ENCODE measurements around the gene CTNNA1.

The CTNNA1 gene

DNA sequence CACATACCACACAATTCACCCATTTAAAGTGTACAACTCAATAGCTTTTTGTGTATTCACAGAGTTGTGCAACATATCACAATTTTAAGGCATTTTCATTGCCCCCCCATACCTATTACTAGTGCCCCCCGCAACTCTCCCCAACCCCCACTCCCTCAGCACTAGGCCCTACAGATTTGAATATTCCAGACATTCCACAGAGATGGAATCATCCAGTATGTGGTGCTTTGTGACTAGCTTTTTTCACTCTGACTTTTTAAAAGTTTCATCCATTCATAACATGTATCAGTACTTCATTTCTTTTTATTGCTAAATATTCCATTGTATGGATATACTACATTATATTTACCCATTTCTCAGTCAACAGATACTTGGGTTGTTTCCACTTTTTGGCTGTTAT is 224.9 kb downstream of the CTNNA1 start:
- Histone ChIP-seq H3K4me2 (ENCODE audit: low read length) (no peak overlapping the region), H3K36me3 (ENCODE audit: control insufficient read depth, low read length) (no peaks in the 10 kb centered on the region), H3K9me3 (ENCODE audit: control insufficient read depth, insufficient read depth, low read length) (no peaks in the 10 kb centered on the region), H3K27me3 (ENCODE audit: control insufficient read depth, low read length) (no peaks in the 10 kb centered on the region), H3K27ac (ENCODE audit: low read depth, low read length) (no peak overlapping the region), H3K79me2 (ENCODE audit: control insufficient read depth, low read length) (no peaks in the 10 kb centered on the region), H3K4me3 (ENCODE audit: low read length) (no peak overlapping the region), H3K9me2 (replicated peaks; ENCODE audit: control insufficient read depth, low read length) (no peaks in the 10 kb centered on the region), H4K20me1 (ENCODE audit: control insufficient read depth, insufficient read depth, low read depth, low read length) (no peaks in the 10 kb centered on the region), H3F3A (ENCODE audit: control insufficient read depth, insufficient read depth) (no peaks in the 10 kb centered on the region), H3K4me1 (ENCODE audit: control insufficient read depth, low read length) (no peaks in the 10 kb centered on the region)
- no peak for TF ChIP-seq EZH2phosphoT487 (IDR thresholded peaks at IDR 0.05; ENCODE audit: borderline replicate concordance, low read length)

DNA sequence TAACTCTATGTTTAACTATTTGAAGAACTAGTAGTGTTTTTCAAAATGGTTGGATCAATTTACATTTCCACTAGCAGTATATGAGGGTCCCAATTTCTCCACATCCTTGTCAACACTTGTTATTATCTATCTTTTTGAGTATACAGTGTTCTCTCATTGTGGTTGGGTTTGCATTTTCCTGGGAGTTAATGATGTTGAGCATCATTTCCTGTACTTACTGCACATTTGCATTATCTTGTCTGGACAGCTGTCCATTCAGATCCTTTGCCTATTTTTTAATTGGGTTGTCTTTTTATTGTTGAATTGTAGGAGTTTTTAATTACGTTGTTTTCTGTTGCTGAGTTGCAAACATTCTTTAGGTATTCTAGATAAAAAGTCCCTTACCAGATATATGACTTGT is 225.4 kb downstream of the CTNNA1 start:
- H3K4me1 ChIP-seq (ENCODE audit: control insufficient read depth, low read length) = no peaks in the 10 kb centered on the region
- H3K9me2 ChIP-seq (replicated peaks; ENCODE audit: control insufficient read depth, low read length) = no peaks in the 10 kb centered on the region
- H3K9me3 ChIP-seq (ENCODE audit: control insufficient read depth, insufficient read depth, low read length) = no peaks in the 10 kb centered on the region
- no peaks in the 10 kb centered on the region for H3K79me2 ChIP-seq (ENCODE audit: control insufficient read depth, low read length)
- H4K20me1 ChIP-seq (ENCODE audit: control insufficient read depth, insufficient read depth, low read depth, low read length) = no peaks in the 10 kb centered on the region
- H3K27ac ChIP-seq (ENCODE audit: low read depth, low read length) = no peak overlapping the region
- H3K36me3 ChIP-seq (ENCODE audit: control insufficient read depth, low read length) = no peaks in the 10 kb centered on the region
- H3K4me2 ChIP-seq (ENCODE audit: low read length) = no peak overlapping the region
- H3K27me3 ChIP-seq (ENCODE audit: control insufficient read depth, low read length) = no peaks in the 10 kb centered on the region
- no peak for TF ChIP-seq EZH2phosphoT487 (IDR thresholded peaks at IDR 0.05; ENCODE audit: borderline replicate concordance, low read length)
- H3K4me3 ChIP-seq (ENCODE audit: low read length) = no peak overlapping the region
- no peaks in the 10 kb centered on the region for H3F3A ChIP-seq (ENCODE audit: control insufficient read depth, insufficient read depth)

DNA sequence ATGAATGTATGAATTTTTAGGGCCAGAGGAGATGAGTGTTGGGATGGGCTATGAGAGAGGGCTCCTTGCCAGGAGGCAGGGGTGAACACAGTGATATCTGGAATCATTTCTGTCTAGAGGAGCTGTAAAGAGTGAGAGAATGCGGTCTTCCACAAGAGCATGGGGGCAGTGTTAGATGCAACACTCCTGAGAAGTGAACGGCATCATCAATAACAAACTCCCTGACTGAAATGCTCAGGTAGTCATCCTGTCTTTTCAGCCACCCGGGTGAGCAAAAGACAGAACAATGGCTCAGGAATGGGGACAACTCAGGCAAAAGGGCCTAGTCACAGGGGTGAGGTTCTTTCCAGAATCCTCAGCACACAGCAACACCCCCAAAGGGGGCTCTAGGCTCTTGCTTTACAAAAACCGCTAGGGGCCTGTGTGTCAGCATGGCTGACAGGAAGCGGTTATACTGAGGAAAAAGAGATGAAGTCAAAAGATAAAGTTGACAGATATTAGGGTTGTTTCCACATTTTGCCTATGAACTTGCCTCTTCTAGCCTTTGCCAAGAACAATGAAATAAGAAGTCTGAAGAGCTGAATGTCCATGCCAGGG is 226.6 kb downstream of the CTNNA1 start:
- H3K9me3 ChIP-seq (ENCODE audit: control insufficient read depth, insufficient read depth, low read length) = no peaks in the 10 kb centered on the region
- H3K36me3 ChIP-seq (ENCODE audit: control insufficient read depth, low read length) = no peaks in the 10 kb centered on the region
- H3K9me2 ChIP-seq (replicated peaks; ENCODE audit: control insufficient read depth, low read length) = no peaks in the 10 kb centered on the region
- H3K27me3 ChIP-seq (ENCODE audit: control insufficient read depth, low read length) = no peaks in the 10 kb centered on the region
- H3K27ac ChIP-seq (ENCODE audit: low read depth, low read length) = no peak overlapping the region
- no peaks in the 10 kb centered on the region for H3K4me1 ChIP-seq (ENCODE audit: control insufficient read depth, low read length)
- no peaks in the 10 kb centered on the region for H3K79me2 ChIP-seq (ENCODE audit: control insufficient read depth, low read length)
- H4K20me1 ChIP-seq (ENCODE audit: control insufficient read depth, insufficient read depth, low read depth, low read length) = no peaks in the 10 kb centered on the region
- no peaks in the 10 kb centered on the region for H3F3A ChIP-seq (ENCODE audit: control insufficient read depth, insufficient read depth)
- no peak overlapping the region for H3K4me2 ChIP-seq (ENCODE audit: low read length)
- no peak overlapping the region for H3K4me3 ChIP-seq (ENCODE audit: low read length)
- TF ChIP-seq EZH2phosphoT487 (IDR thresholded peaks at IDR 0.05; ENCODE audit: borderline replicate concordance, low read length) = no peak
- TF ChIP-seq, protein P1, sequence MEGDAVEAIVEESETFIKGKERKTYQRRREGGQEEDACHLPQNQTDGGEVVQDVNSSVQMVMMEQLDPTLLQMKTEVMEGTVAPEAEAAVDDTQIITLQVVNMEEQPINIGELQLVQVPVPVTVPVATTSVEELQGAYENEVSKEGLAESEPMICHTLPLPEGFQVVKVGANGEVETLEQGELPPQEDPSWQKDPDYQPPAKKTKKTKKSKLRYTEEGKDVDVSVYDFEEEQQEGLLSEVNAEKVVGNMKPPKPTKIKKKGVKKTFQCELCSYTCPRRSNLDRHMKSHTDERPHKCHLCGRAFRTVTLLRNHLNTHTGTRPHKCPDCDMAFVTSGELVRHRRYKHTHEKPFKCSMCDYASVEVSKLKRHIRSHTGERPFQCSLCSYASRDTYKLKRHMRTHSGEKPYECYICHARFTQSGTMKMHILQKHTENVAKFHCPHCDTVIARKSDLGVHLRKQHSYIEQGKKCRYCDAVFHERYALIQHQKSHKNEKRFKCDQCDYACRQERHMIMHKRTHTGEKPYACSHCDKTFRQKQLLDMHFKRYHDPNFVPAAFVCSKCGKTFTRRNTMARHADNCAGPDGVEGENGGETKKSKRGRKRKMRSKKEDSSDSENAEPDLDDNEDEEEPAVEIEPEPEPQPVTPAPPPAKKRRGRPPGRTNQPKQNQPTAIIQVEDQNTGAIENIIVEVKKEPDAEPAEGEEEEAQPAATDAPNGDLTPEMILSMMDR (IDR thresholded peaks at IDR 0.05; ENCODE audit: low read depth, low read length, poor library complexity, severe bottlenecking) = no peak

DNA sequence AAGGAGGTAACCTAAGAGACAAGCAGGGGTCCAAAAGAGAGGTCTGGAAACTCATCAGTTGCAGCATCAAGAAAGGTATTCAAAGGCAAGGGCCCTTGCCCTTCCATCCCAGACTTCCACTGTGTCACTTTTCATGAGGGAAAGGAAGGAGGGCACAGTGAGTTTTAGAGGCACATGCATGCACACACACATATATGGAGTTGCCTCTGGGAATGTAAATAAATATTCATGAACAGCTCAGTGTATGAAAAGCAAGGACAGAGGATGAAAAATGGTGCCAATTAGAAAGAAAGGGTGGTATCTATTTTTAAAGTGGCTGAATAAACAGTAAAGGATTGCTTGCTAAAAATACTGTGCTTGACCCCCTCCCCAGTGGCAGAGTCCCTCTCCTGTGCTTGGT is 227.2 kb downstream of the CTNNA1 start:
- Histone ChIP-seq H3K27me3 (ENCODE audit: control insufficient read depth, low read length) (no peaks in the 10 kb centered on the region), H4K20me1 (ENCODE audit: control insufficient read depth, insufficient read depth, low read depth, low read length) (no peaks in the 10 kb centered on the region), H3F3A (ENCODE audit: control insufficient read depth, insufficient read depth) (no peaks in the 10 kb centered on the region), H3K4me2 (ENCODE audit: low read length) (no peak overlapping the region), H3K4me1 (ENCODE audit: control insufficient read depth, low read length) (no peaks in the 10 kb centered on the region), H3K79me2 (ENCODE audit: control insufficient read depth, low read length) (no peaks in the 10 kb centered on the region), H3K9me2 (replicated peaks; ENCODE audit: control insufficient read depth, low read length) (no peaks in the 10 kb centered on the region), H3K4me3 (ENCODE audit: low read length) (no peak overlapping the region), H3K36me3 (ENCODE audit: control insufficient read depth, low read length) (no peaks in the 10 kb centered on the region), H3K9me3 (ENCODE audit: control insufficient read depth, insufficient read depth, low read length) (no peaks in the 10 kb centered on the region), H3K27ac (ENCODE audit: low read depth, low read length) (no peak overlapping the region)
- no peak for TF ChIP-seq EZH2phosphoT487 (IDR thresholded peaks at IDR 0.05; ENCODE audit: borderline replicate concordance, low read length)
- TF ChIP-seq, protein P1 (IDR thresholded peaks at IDR 0.05; ENCODE audit: low read depth, low read length, poor library complexity, severe bottlenecking) = no peak
